H1 (cell line): ENCODE results near the gene MYNN. TPM values are rescaled to one million over a fixed set of nuclear protein-coding genes. Genes with fewer than 3 reads are reported as not detected.

ENCODE experiments used
- CHD1 ChIP-seq: IDR thresholded peaks from 2 replicates; pipeline ENCODE4 v1.6.1; 2012; ENCODE audit warnings: low read depth, low read length, improper control_type of control experiment
- HDAC2 ChIP-seq, 2 experiments: fragments of 300-600 bp in 1 of 2; sonication (generic) in 1 of 2; IDR thresholded peaks; 2 replicates each; pipeline ENCODE4 v1.6.1; 2011 to 2012; ENCODE audit warnings: low read depth in 2 of 2, low read length in 2 of 2, mild to moderate bottlenecking in 2 of 2, moderate library complexity in 2 of 2, borderline replicate concordance in 1 of 2, inconsistent platforms in 1 of 2
- JUN ChIP-seq: IDR thresholded peaks from 2 replicates; pipeline ENCODE4 v1.6.1; 2011; ENCODE audit warnings: low read depth, mild to moderate bottlenecking, improper control_type of control experiment, low read length
- KDM5A ChIP-seq: fragments of 200-600 bp; IDR thresholded peaks from 2 replicates; pipeline ENCODE4 v1.7.1; 2012; ENCODE audit warnings: mild to moderate bottlenecking, low read length, inconsistent platforms, mixed read lengths
- RBBP5 ChIP-seq: IDR thresholded peaks from 2 replicates; pipeline ENCODE4 v1.7.1; 2012; ENCODE audit warnings: low read depth, mild to moderate bottlenecking, inconsistent platforms, low read length, moderate library complexity, borderline replicate concordance
- RNF2 ChIP-seq: fragments of 200-900, 300-1000 bp; sonication (generic); IDR thresholded peaks from 2 replicates; pipeline ENCODE4 v1.7.1; 2016; ENCODE audit warnings: borderline replicate concordance, low read depth, mild to moderate bottlenecking, antibody characterized with exemption, low read length; ENCODE audit not compliant: poor library complexity, severe bottlenecking; ENCODE audit errors: missing control alignments
- ZNF274 ChIP-seq: IDR thresholded peaks from 2 replicates; pipeline ENCODE4 v1.7.0; 2012; ENCODE audit warnings: low read length, borderline replicate concordance; ENCODE audit errors: extremely low read depth
- polyA plus RNA-seq, 7 experiments: library from polyadenylated mRNA; depleted of rRNA in 3 of 7; stranded (reverse) in 5 of 7; unstranded in 2 of 7; fragments of >200 nt in 5 of 7; fragments of 200-250 nt in 2 of 7; gene quantifications; 1 replicate in 5 of 7; 2 replicates in 1 of 7; 4 replicates in 1 of 7; pipeline versions ENCODE4 v1.2.1 to v1.2.3, GENCODE V29; 2011 to 2013; ENCODE audit warnings: missing spikeins in 2 of 7, mixed read lengths in 2 of 7
- total RNA-seq: library from RNA; stranded (reverse); fragmentation: NEBNext Ultra II Directional; extraction: Animal tissue kit (Norgen Biotek cat#: 25700); gene quantifications from 2 replicates; pipeline ENCODE4 v1.2.1, GENCODE V29; 2021
- TF ChIP-seq, protein P1 (sequence below): IDR thresholded peaks from 2 replicates; pipeline ENCODE4 v1.6.1; 2011; ENCODE audit warnings: low read length, improper control_type of control experiment
- TF ChIP-seq, protein P2 (sequence below): fragments of 300-600 bp; sonication (generic); IDR thresholded peaks from 2 replicates; pipeline ENCODE4 v1.7.1; 2012; ENCODE audit warnings: low read length, moderate library complexity, mild to moderate bottlenecking, inconsistent platforms; ENCODE audit not compliant: insufficient replicate concordance

MYNN gene
- total and polyA plus RNA-seq, 2 of the 8 experiments (the other 6 are each of a cell fraction or from before 2014, with no cell fraction given) = 7.3 to 15.2 TPM

DNA sequence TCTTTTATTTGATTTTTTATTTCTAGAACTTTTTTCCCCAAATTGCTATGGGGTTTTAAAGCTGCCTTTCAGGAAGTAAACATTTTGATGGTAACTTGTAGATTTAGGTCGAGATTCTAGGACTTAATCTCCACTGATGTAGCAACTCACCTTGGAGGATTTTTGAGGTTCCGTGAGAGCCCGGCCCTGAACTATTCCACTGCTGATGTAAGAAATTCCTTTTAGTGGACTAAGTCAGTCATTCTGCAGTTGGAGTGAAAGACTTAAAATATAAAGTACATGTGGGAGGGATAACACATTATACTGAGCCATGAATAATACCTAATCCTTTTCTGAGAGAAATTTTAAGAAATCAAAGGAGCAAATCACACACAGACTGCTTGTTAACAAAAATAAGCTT is 52.1 kb downstream of the MYNN start (continued):
- no peak for TF ChIP-seq CHD1
- TF ChIP-seq, protein P1, sequence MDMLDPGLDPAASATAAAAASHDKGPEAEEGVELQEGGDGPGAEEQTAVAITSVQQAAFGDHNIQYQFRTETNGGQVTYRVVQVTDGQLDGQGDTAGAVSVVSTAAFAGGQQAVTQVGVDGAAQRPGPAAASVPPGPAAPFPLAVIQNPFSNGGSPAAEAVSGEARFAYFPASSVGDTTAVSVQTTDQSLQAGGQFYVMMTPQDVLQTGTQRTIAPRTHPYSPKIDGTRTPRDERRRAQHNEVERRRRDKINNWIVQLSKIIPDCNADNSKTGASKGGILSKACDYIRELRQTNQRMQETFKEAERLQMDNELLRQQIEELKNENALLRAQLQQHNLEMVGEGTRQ = no peak
- no peak for TF ChIP-seq HDAC2 (IDR thresholded peaks at IDR 0.05; ENCODE audit: borderline replicate concordance in 1 of 2, low read depth in 2 of 2, low read length in 2 of 2)
- TF ChIP-seq, protein P2, sequence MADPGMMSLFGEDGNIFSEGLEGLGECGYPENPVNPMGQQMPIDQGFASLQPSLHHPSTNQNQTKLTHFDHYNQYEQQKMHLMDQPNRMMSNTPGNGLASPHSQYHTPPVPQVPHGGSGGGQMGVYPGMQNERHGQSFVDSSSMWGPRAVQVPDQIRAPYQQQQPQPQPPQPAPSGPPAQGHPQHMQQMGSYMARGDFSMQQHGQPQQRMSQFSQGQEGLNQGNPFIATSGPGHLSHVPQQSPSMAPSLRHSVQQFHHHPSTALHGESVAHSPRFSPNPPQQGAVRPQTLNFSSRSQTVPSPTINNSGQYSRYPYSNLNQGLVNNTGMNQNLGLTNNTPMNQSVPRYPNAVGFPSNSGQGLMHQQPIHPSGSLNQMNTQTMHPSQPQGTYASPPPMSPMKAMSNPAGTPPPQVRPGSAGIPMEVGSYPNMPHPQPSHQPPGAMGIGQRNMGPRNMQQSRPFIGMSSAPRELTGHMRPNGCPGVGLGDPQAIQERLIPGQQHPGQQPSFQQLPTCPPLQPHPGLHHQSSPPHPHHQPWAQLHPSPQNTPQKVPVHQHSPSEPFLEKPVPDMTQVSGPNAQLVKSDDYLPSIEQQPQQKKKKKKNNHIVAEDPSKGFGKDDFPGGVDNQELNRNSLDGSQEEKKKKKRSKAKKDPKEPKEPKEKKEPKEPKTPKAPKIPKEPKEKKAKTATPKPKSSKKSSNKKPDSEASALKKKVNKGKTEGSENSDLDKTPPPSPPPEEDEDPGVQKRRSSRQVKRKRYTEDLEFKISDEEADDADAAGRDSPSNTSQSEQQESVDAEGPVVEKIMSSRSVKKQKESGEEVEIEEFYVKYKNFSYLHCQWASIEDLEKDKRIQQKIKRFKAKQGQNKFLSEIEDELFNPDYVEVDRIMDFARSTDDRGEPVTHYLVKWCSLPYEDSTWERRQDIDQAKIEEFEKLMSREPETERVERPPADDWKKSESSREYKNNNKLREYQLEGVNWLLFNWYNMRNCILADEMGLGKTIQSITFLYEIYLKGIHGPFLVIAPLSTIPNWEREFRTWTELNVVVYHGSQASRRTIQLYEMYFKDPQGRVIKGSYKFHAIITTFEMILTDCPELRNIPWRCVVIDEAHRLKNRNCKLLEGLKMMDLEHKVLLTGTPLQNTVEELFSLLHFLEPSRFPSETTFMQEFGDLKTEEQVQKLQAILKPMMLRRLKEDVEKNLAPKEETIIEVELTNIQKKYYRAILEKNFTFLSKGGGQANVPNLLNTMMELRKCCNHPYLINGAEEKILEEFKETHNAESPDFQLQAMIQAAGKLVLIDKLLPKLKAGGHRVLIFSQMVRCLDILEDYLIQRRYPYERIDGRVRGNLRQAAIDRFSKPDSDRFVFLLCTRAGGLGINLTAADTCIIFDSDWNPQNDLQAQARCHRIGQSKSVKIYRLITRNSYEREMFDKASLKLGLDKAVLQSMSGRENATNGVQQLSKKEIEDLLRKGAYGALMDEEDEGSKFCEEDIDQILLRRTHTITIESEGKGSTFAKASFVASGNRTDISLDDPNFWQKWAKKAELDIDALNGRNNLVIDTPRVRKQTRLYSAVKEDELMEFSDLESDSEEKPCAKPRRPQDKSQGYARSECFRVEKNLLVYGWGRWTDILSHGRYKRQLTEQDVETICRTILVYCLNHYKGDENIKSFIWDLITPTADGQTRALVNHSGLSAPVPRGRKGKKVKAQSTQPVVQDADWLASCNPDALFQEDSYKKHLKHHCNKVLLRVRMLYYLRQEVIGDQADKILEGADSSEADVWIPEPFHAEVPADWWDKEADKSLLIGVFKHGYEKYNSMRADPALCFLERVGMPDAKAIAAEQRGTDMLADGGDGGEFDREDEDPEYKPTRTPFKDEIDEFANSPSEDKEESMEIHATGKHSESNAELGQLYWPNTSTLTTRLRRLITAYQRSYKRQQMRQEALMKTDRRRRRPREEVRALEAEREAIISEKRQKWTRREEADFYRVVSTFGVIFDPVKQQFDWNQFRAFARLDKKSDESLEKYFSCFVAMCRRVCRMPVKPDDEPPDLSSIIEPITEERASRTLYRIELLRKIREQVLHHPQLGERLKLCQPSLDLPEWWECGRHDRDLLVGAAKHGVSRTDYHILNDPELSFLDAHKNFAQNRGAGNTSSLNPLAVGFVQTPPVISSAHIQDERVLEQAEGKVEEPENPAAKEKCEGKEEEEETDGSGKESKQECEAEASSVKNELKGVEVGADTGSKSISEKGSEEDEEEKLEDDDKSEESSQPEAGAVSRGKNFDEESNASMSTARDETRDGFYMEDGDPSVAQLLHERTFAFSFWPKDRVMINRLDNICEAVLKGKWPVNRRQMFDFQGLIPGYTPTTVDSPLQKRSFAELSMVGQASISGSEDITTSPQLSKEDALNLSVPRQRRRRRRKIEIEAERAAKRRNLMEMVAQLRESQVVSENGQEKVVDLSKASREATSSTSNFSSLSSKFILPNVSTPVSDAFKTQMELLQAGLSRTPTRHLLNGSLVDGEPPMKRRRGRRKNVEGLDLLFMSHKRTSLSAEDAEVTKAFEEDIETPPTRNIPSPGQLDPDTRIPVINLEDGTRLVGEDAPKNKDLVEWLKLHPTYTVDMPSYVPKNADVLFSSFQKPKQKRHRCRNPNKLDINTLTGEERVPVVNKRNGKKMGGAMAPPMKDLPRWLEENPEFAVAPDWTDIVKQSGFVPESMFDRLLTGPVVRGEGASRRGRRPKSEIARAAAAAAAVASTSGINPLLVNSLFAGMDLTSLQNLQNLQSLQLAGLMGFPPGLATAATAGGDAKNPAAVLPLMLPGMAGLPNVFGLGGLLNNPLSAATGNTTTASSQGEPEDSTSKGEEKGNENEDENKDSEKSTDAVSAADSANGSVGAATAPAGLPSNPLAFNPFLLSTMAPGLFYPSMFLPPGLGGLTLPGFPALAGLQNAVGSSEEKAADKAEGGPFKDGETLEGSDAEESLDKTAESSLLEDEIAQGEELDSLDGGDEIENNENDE = no peak
- TF ChIP-seq RNF2 = no peak
- TF ChIP-seq JUN = no peak
- no peak for TF ChIP-seq ZNF274
- TF ChIP-seq RBBP5 = no peak
- no peak for TF ChIP-seq KDM5A
